ENCODE data around the gene ATP9B. TPM values are rescaled to one million over a fixed set of nuclear protein-coding genes. Genes with fewer than 3 reads are reported as not detected.

Gene ATP9B
- total and polyA plus RNA-seq, 4 donors: 7.1 to 31.4 (median 15.5) TPM

DNA sequence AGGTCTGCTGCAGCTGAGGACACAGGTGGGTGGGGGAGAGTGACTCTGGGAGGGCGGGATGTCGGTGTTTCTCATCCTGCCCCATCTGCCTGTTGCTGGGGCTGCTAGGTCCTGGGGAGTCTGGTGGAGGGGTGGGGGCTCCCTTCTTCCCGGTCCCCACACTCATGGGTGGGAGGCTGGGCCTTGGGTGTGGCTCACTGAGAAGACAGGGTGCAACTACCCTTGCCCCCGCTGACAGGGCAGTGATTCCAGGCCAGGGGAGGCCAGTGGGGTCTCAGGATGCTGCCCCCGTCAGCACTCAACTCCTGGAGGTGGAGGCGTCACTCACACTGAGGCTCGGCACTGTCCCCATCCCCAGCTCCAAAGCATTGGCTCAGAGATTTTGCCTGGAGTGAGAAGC lies 318.8 kb downstream of the ATP9B start:
- no peaks in the 10 kb centered on the region for H3K9me3 ChIP-seq (ENCODE audit: control insufficient read depth in 4 of 4, low read length in 3 of 4)
- DNase-seq (ENCODE audit: low spot score): no peak
- H3K4me1 ChIP-seq (ENCODE audit: control insufficient read depth in 4 of 4, insufficient read depth in 4 of 4, low read length in 3 of 4): peaks cover under 1 to 2% (median 2%) of the 10 kb centered on the region in 4 donors
- no peak overlapping the region for H3K27ac ChIP-seq (ENCODE audit: low read depth in 1 of 2, low read length in 2 of 2)
- H3K36me3 ChIP-seq (ENCODE audit: control insufficient read depth in 4 of 4, insufficient read depth in 3 of 4, low read depth in 1 of 4, low read length in 3 of 4): no peaks in the 10 kb centered on the region
- TF ChIP-seq, protein P1, sequence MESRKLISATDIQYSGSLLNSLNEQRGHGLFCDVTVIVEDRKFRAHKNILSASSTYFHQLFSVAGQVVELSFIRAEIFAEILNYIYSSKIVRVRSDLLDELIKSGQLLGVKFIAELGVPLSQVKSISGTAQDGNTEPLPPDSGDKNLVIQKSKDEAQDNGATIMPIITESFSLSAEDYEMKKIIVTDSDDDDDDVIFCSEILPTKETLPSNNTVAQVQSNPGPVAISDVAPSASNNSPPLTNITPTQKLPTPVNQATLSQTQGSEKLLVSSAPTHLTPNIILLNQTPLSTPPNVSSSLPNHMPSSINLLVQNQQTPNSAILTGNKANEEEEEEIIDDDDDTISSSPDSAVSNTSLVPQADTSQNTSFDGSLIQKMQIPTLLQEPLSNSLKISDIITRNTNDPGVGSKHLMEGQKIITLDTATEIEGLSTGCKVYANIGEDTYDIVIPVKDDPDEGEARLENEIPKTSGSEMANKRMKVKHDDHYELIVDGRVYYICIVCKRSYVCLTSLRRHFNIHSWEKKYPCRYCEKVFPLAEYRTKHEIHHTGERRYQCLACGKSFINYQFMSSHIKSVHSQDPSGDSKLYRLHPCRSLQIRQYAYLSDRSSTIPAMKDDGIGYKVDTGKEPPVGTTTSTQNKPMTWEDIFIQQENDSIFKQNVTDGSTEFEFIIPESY (IDR thresholded peaks at IDR 0.05): no peak
- TF ChIP-seq, protein P2, sequence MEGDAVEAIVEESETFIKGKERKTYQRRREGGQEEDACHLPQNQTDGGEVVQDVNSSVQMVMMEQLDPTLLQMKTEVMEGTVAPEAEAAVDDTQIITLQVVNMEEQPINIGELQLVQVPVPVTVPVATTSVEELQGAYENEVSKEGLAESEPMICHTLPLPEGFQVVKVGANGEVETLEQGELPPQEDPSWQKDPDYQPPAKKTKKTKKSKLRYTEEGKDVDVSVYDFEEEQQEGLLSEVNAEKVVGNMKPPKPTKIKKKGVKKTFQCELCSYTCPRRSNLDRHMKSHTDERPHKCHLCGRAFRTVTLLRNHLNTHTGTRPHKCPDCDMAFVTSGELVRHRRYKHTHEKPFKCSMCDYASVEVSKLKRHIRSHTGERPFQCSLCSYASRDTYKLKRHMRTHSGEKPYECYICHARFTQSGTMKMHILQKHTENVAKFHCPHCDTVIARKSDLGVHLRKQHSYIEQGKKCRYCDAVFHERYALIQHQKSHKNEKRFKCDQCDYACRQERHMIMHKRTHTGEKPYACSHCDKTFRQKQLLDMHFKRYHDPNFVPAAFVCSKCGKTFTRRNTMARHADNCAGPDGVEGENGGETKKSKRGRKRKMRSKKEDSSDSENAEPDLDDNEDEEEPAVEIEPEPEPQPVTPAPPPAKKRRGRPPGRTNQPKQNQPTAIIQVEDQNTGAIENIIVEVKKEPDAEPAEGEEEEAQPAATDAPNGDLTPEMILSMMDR (IDR thresholded peaks at IDR 0.05; ENCODE audit: low read depth, low read length, missing input control): no peak
- TF ChIP-seq FOXA1 (IDR thresholded peaks at IDR 0.05) (no peak), TAF1 (conservative IDR thresholded peaks at IDR 0.05) (no peak), REST (IDR thresholded peaks at IDR 0.05) (no peak), EGR1 (IDR thresholded peaks at IDR 0.05; ENCODE audit: low read depth in 2 of 2) (no peak), FOXA2 (IDR thresholded peaks at IDR 0.05) (no peak), NR2F2 (IDR thresholded peaks at IDR 0.05) (no peak), MAX (IDR thresholded peaks at IDR 0.05) (no peak), SP1 (IDR thresholded peaks at IDR 0.05) (no peak), HNF4A (conservative IDR thresholded peaks at IDR 0.05) (no peak), RAD21 (IDR thresholded peaks at IDR 0.05) (no peak)
- H3K4me3 ChIP-seq (ENCODE audit: low read depth in 1 of 3, low read length in 3 of 3): no peak overlapping the region
- no peak overlapping the region for H3K9ac ChIP-seq (ENCODE audit: low read depth in 1 of 2, low read length in 2 of 2)
- whole genome bisulfite sequencing: 50% methylated on average over 7 of the region's 7 CpGs
- H3K27me3 ChIP-seq (ENCODE audit: control insufficient read depth in 4 of 4, insufficient read depth in 4 of 4, low read length in 3 of 4): peaks cover 0 to 24% (median 3%) of the 10 kb centered on the region in 4 donors

GRCh38 chr18:79389689-79390088 lies 320.5 kb downstream of the ATP9B start:
- Histone ChIP-seq H3K36me3 (ENCODE audit: control insufficient read depth in 4 of 4, insufficient read depth in 3 of 4, low read depth in 1 of 4, low read length in 3 of 4) (no peaks in the 10 kb centered on the region), H3K9me3 (ENCODE audit: control insufficient read depth in 4 of 4, low read length in 3 of 4) (no peaks in the 10 kb centered on the region)
- DNase-seq (ENCODE audit: low spot score): no peak
- TF ChIP-seq FOXA1 (IDR thresholded peaks at IDR 0.05) (no peak), RAD21 (IDR thresholded peaks at IDR 0.05) (no peak), ATF3 (IDR thresholded peaks at IDR 0.05) (no peak), NR2F2 (IDR thresholded peaks at IDR 0.05) (no peak), GABPA (IDR thresholded peaks at IDR 0.05 in 1 of 2, conservative IDR thresholded peaks at IDR 0.05 in 1 of 2) (no peak), HNF4A (conservative IDR thresholded peaks at IDR 0.05) (no peak), SP1 (IDR thresholded peaks at IDR 0.05) (no peak), EGR1 (IDR thresholded peaks at IDR 0.05; ENCODE audit: low read depth in 2 of 2) (no peak), YY1 (IDR thresholded peaks at IDR 0.05) (no peak), TAF1 (conservative IDR thresholded peaks at IDR 0.05) (no peak), MAX (IDR thresholded peaks at IDR 0.05) (no peak), RXRA (IDR thresholded peaks at IDR 0.05) (no peak), HNF4G (IDR thresholded peaks at IDR 0.05) (no peak), JUND (IDR thresholded peaks at IDR 0.05) (no peak)
- TF ChIP-seq, protein P2 (IDR thresholded peaks at IDR 0.05; ENCODE audit: low read depth, low read length, missing input control): no peak

More at GRCh38 chr18:79389689-79390088, 320.5 kb downstream of the ATP9B start:
- H3K27me3 ChIP-seq (ENCODE audit: control insufficient read depth in 4 of 4, insufficient read depth in 4 of 4, low read length in 3 of 4): peaks cover 0 to 24% (median 5%) of the 10 kb centered on the region in 4 donors
- no peak overlapping the region for H3K9ac ChIP-seq (ENCODE audit: low read depth in 1 of 2, low read length in 2 of 2)
- H3K4me3 ChIP-seq (ENCODE audit: low read depth in 1 of 3, low read length in 3 of 3): no peak overlapping the region
- no peak overlapping the region for H3K27ac ChIP-seq (ENCODE audit: low read depth in 1 of 2, low read length in 2 of 2)
- peaks cover 10 to 15% (median 12%) of the 10 kb centered on the region in 4 donors for H3K4me1 ChIP-seq (ENCODE audit: control insufficient read depth in 4 of 4, insufficient read depth in 4 of 4, low read length in 3 of 4)
- 47% methylated on average over 4 of the region's 4 CpGs for WGBS

Data from liver (tissue), 9 donors.